HepG2 (cell line): ENCODE data around the gene BFAR. TPM values are rescaled to one million over a fixed set of nuclear protein-coding genes. Genes with fewer than 3 reads are reported as not detected.

Experiments used
- AGO2 ChIP-seq: fragments of 200-400 bp; formaldehyde crosslinking; optimal IDR thresholded peaks from 2 replicates; pipeline ENCODE3; 2017; ENCODE audit warnings: mild to moderate bottlenecking, low read depth, low read length, moderate library complexity
- ATF6 ChIP-seq: sonication (generic); formaldehyde crosslinking; conservative IDR thresholded peaks from 2 replicates; pipeline ENCODE4 v1.4.0; 2020; ENCODE audit warnings: missing genetic modification reagents
- BCL6 ChIP-seq: IDR thresholded peaks from 2 replicates; pipeline ENCODE4 v1.6.1; 2016; ENCODE audit warnings: missing genetic modification reagents, missing compliant biosample characterization
- CAMTA2 ChIP-seq: sonication (generic); formaldehyde crosslinking; IDR thresholded peaks from 2 replicates; pipeline ENCODE4 v1.4.0; 2020; ENCODE audit warnings: mild to moderate bottlenecking, missing genetic modification reagents, borderline replicate concordance
- E2F1 ChIP-seq: sonication (generic); formaldehyde crosslinking; IDR thresholded peaks from 2 replicates; pipeline ENCODE4 v1.5.0; 2020; ENCODE audit warnings: missing genetic modification reagents
- EP300 ChIP-seq, 3 experiments: sonication (generic) in 1 of 3; formaldehyde crosslinking in 1 of 3; IDR thresholded peaks; 2 replicates each; pipeline versions ENCODE4 v1.5.1 to v1.6.1; 2011 to 2020; ENCODE audit warnings: low read depth in 2 of 3, low read length in 2 of 3, borderline replicate concordance in 1 of 3, improper control_type of control experiment in 1 of 3, mild to moderate bottlenecking in 1 of 3, missing genetic modification reagents in 1 of 3, moderate library complexity in 1 of 3
- NR3C1 ChIP-seq: sonication (generic); formaldehyde crosslinking; IDR thresholded peaks from 2 replicates; pipeline ENCODE4 v1.4.0; 2020; ENCODE audit warnings: missing genetic modification reagents
- PRDM4 ChIP-seq: sonication (generic); formaldehyde crosslinking; IDR thresholded peaks from 2 replicates; pipeline ENCODE4 v1.9.0; 2021; ENCODE audit warnings: missing genetic modification reagents, borderline replicate concordance
- RXRA ChIP-seq: sonication (generic); formaldehyde crosslinking; IDR thresholded peaks from 2 replicates; pipeline ENCODE4 v1.5.1; 2020; ENCODE audit warnings: missing genetic modification reagents
- RXRB ChIP-seq: IDR thresholded peaks from 2 replicates; pipeline ENCODE4 v1.6.1; 2016; ENCODE audit warnings: borderline replicate concordance, missing genetic modification reagents, missing compliant biosample characterization
- SMARCE1 ChIP-seq: fragments of 450-650 bp; IDR thresholded peaks from 2 replicates; pipeline ENCODE4 v1.6.1; 2017; ENCODE audit warnings: borderline replicate concordance
- ZC3H13 ChIP-seq: sonication (generic); formaldehyde crosslinking; IDR thresholded peaks from 2 replicates; pipeline ENCODE4 v1.8.1; 2023; ENCODE audit warnings: mild to moderate bottlenecking, missing genetic modification reagents, moderate library complexity
- ZNF205 ChIP-seq: IDR thresholded peaks from 2 replicates; pipeline ENCODE4 v1.6.1; 2018; ENCODE audit warnings: missing biosample characterization, missing genetic modification reagents
- ZNF276 ChIP-seq: sonication (generic); formaldehyde crosslinking; IDR thresholded peaks from 2 replicates; pipeline ENCODE4 v1.4.0; 2020; ENCODE audit warnings: mild to moderate bottlenecking, low read depth, missing genetic modification reagents
- ZNF317 ChIP-seq: sonication (generic); formaldehyde crosslinking; IDR thresholded peaks from 2 replicates; pipeline ENCODE4 v1.5.0; 2020; ENCODE audit warnings: mild to moderate bottlenecking, missing genetic modification reagents
- ZNF430 ChIP-seq: sonication (generic); formaldehyde crosslinking; IDR thresholded peaks from 2 replicates; pipeline ENCODE4 v1.9.0; 2021; ENCODE audit warnings: mild to moderate bottlenecking, missing genetic modification reagents
- ZNF556 ChIP-seq: sonication (generic); formaldehyde crosslinking; IDR thresholded peaks from 2 replicates; pipeline ENCODE4 v1.4.0; 2020; ENCODE audit warnings: mild to moderate bottlenecking, missing genetic modification reagents, borderline replicate concordance
- ZNF747 ChIP-seq: sonication (generic); formaldehyde crosslinking; IDR thresholded peaks from 2 replicates; pipeline ENCODE4 v1.8.1; 2023; ENCODE audit warnings: missing genetic modification reagents, mild to moderate bottlenecking, borderline replicate concordance
- ZNF83 ChIP-seq: sonication (generic); formaldehyde crosslinking; IDR thresholded peaks from 2 replicates; pipeline ENCODE4 v1.4.0; 2020; ENCODE audit warnings: missing genetic modification reagents, mild to moderate bottlenecking, borderline replicate concordance
- ZNF883 ChIP-seq: sonication (generic); formaldehyde crosslinking; IDR thresholded peaks from 2 replicates; pipeline ENCODE4 v1.5.1; 2020; ENCODE audit warnings: mild to moderate bottlenecking, missing genetic modification reagents; ENCODE audit errors: not compliant biosample characterization
- ZSCAN29 ChIP-seq: sonication (generic); formaldehyde crosslinking; conservative IDR thresholded peaks from 2 replicates; pipeline ENCODE4 v1.4.0; 2020; ENCODE audit warnings: mild to moderate bottlenecking, missing genetic modification reagents
- polyA plus RNA-seq, 8 experiments: library from polyadenylated mRNA; depleted of rRNA in 3 of 8; stranded (reverse) in 7 of 8; unstranded in 1 of 8; fragments of >200 nt; fragmentation: Illumina TruSeq in 4 of 8; extraction: Trizol in 4 of 8; gene quantifications; 2 replicates each; pipeline versions ENCODE4 v1.2.1 to v1.2.3, GENCODE V29; 2011 to 2016; ENCODE audit warnings: low read depth in 4 of 8, missing spikeins in 1 of 8, mixed read lengths in 1 of 8; ENCODE audit not compliant: insufficient read depth in 1 of 8
- total RNA-seq, 5 experiments: library from RNA; depleted of rRNA; stranded (reverse); fragments of >200 nt; fragmentation: Illumina TruSeq; extraction: Trizol; gene quantifications; 2 replicates each; pipeline ENCODE4 v1.2.3, GENCODE V29; 2016; ENCODE audit warnings: low read depth in 1 of 5

The BFAR gene
- total and polyA plus RNA-seq, 2 of the 13 experiments (the other 11 are each of a cell fraction or from before 2014, with no cell fraction given) = 96.9 to 120 TPM

GRCh38 chr16:14629919-14630619 is 2.7 kb upstream of the BFAR start, which contains the start of gene PARN (continued):
- TF ChIP-seq ZNF205 (CRISPR knock-in tag) (peak; percentile 80), RXRB (CRISPR knock-in tag) (peak; percentile 29; the same call in 1 of the 2 replicates), CAMTA2 (CRISPR knock-in tag) (0 out of 2 replicates have a peak, but pooled peaks have one; percentile 74), SMARCE1 (no peak), PRDM4 (CRISPR knock-in tag) (no peak; the same call in 1 of the 2 replicates), ZC3H13 (CRISPR knock-in tag) (peak; percentile 47; the same call in 1 of the 2 replicates), ZNF556 (CRISPR knock-in tag) (peak; percentile 91; the same call in 1 of the 2 replicates), ZNF883 (peak; percentile 99), ZNF317 (peak; percentile 26; the same call in 1 of the 2 replicates), NR3C1 (CRISPR knock-in tag) (no peak), ZSCAN29 (CRISPR knock-in tag) (peak; percentile 96), AGO2 (peak; percentile 97), EP300 (IDR thresholded peaks at IDR 0.05; ENCODE audit: low read depth in 2 of 2, low read length in 2 of 2) (peak; percentile 36 to 41; a peak in 1 of 4 replicates), EP300 (CRISPR knock-in tag; IDR thresholded peaks at IDR 0.05; ENCODE audit: borderline replicate concordance) (peak; percentile 35; the same call in 1 of the 2 replicates), BCL6 (CRISPR knock-in tag) (peak; percentile 66), ATF6 (CRISPR knock-in tag) (no peak), ZNF430 (peak; percentile 92), ZNF276 (CRISPR knock-in tag) (peak; percentile 68; the same call in 1 of the 2 replicates), RXRA (peak; percentile 68; the same call in 1 of the 2 replicates), ZNF83 (CRISPR knock-in tag) (0 out of 2 replicates have a peak, but pooled peaks have one; percentile 51), E2F1 (CRISPR knock-in tag) (peak; percentile 88), ZNF747 (CRISPR knock-in tag) (no peak)
